Right cardiac atrium (tissue), 5 donors: ENCODE results near the gene TMTC2. TPM values are rescaled to one million over a fixed set of nuclear protein-coding genes. Genes with fewer than 3 reads are reported as not detected.

Source experiments
- ATAC-seq, 2 donors: fragments of 200-7000 bp; cut with Tn5 transposase; one replicate each; pipeline versions ENCODE4 v1.8.0 to v1.9.1; 2020; ENCODE audit warnings: moderate library complexity in 2 of 2, mild to moderate bottlenecking in 1 of 2
- DNase-seq, 3 donors: peaks; one replicate each; pipeline ENCODE4 v3.0.0-alpha.2; 2020
- H3K27ac ChIP-seq: one replicate; pipeline ENCODE4 v1.5.1; 2013; ENCODE audit warnings: mild to moderate bottlenecking, low read length, control low read depth, moderate library complexity
- H3K27me3 ChIP-seq: one replicate; pipeline ENCODE4 v1.6.1; 2013; ENCODE audit not compliant: control insufficient read depth, insufficient read depth
- H3K4me1 ChIP-seq: one replicate; pipeline ENCODE4 v1.6.1; 2013; ENCODE audit warnings: low read length; ENCODE audit not compliant: control insufficient read depth, insufficient read depth
- H3K4me3 ChIP-seq: one replicate; pipeline ENCODE4 v1.5.1; 2013; ENCODE audit warnings: low read length, control low read depth
- H3K9me3 ChIP-seq: one replicate; pipeline ENCODE4 v1.6.1; 2013; ENCODE audit warnings: low read length; ENCODE audit not compliant: control insufficient read depth
- WGBS: extraction: QIAGEN DNeasy Blood & Tissue Kit; methylation state at CpG from one replicate; pipeline ENCODE4 v1.1.7; 2013; 5-methylcytosine and 5-hydroxymethylcytosine counted together
- intact Hi-C, 4 donors: fragments of 100-400 bp; cut with DNase I; formaldehyde crosslinking; loops; one replicate each; pipeline versions ENCODE4 v1.11.0 to v1.14.0; 2022 to 2023
- polyA plus RNA-seq: library from polyadenylated mRNA; stranded (reverse); fragments of 200-250 nt; gene quantifications from one replicate; pipeline ENCODE4 v1.2.3, GENCODE V29; 2013
- total RNA-seq, 4 donors: library from RNA; stranded (reverse); fragmentation: NEBNext Ultra II Directional; extraction: Animal tissue kit (Norgen Biotek cat#: 25700); gene quantifications; one replicate each; pipeline ENCODE4 v1.2.1, GENCODE V29; 2021
- donor health status: healthy with polysubstance abuse.
- donor health status: DM: no; HTN: yes; CAD: no.
- donor health status: DM: no; HTN: no; CAD: no.
- donor health status: DM: no; HTN: yes; CAD: no; lungs with severe emphysema.
- donor health status: DM: yes; HTN: yes; CAD: no.

Gene TMTC2
- total and polyA plus RNA-seq, 5 donors: 1.6 to 5.3 (median 2.9) TPM

- H3K4me1 ChIP-seq: no peaks in the 10 kb centered on the region
- DNase-seq: no peak
- H3K4me3 ChIP-seq: no peak overlapping the region
- WGBS: 81% methylated on average over 7 of the region's 7 CpGs
- intact Hi-C loops: no loop called here
- no peak overlapping the region for H3K27ac ChIP-seq
- no peaks in the 10 kb centered on the region for H3K27me3 ChIP-seq
- no peak for ATAC-seq
- no peaks in the 10 kb centered on the region for H3K9me3 ChIP-seq
These were observed 486.4 kb downstream of the TMTC2 start for GRCh38 chr12:83172866-83173649.

GRCh38 chr12:83179999-83180398 lies 493.3 kb downstream of the TMTC2 start:
- intact Hi-C loops: no loop called here
- Histone ChIP-seq H3K4me3 (no peak overlapping the region), H3K27me3 (no peaks in the 10 kb centered on the region), H3K9me3 (no peaks in the 10 kb centered on the region), H3K27ac (no peak overlapping the region), H3K4me1 (no peaks in the 10 kb centered on the region)
- DNase-seq (no peak), ATAC-seq (no peak)

- intact Hi-C loops: no loop called here
- Histone ChIP-seq H3K4me1 (no peaks in the 10 kb centered on the region), H3K4me3 (no peak overlapping the region), H3K27me3 (no peaks in the 10 kb centered on the region), H3K9me3 (no peaks in the 10 kb centered on the region), H3K27ac (no peak overlapping the region)
- WGBS: 90% methylated on average over 1 of the region's 1 CpG
- no peak for ATAC-seq
- DNase-seq: no peak
These were observed 494.4 kb downstream of the TMTC2 start for GRCh38 chr12:83181074-83181473.

- H3K27ac ChIP-seq: no peak overlapping the region
- ATAC-seq (no peak), DNase-seq (no peak)
- no peaks in the 10 kb centered on the region for H3K9me3 ChIP-seq
- H3K4me3 ChIP-seq: no peak overlapping the region
- intact Hi-C loops: no loop called here
- no peaks in the 10 kb centered on the region for H3K27me3 ChIP-seq
- H3K4me1 ChIP-seq: no peaks in the 10 kb centered on the region
These were observed 496.4 kb downstream of the TMTC2 start for GRCh38 chr12:83183132-83183531.
